GM21515 (cell line): ENCODE data around the gene ST3GAL3.

Source experiments
- ATAC-seq: cut with Tn5 transposase; IDR thresholded peaks from one replicate; pipeline ENCODE4 v1.9.1; 2021; ENCODE audit not compliant: unreplicated experiment

ST3GAL3 gene

DNA sequence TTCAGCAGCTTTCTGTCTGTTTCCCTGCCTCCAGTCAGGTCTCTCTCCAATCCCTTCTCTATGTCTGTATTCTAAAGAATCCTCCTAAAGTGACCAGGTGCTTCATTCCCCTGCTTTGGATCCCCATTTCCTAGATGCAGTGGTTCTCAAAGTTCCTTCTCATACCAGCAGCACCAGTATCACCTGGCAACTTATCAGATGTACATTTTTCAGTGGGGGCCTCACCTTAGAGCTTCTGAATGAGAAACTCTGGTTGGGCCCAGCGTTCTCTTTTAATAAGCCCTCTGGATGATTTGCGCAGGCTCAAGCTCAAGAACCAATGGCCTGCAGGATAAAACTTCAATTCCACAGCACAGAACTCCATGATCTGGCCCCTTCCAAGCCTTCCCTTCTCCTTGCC is 200.9 kb downstream of the ST3GAL3 start:
- no peak for ATAC-seq

DNA sequence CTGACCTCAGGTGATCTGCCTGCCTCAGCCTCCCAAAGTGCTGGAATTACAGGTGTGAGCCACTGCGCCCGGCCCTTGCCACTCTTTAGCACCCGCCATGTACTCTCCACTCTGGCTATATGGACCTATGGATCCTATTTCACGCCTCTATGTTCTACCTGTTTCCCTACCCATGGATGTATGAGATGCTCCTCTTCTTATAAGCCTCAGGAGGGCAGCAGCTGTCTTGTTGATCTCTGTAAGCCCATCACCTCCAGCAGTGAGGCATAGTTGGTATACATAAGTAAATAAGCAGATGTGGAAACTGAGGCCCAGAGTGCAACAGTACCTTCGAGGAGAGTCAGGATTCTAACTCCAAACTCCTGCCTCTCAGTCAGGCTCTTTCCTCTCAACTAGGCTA is 201.5 kb downstream of the ST3GAL3 start:
- ATAC-seq: no peak

DNA sequence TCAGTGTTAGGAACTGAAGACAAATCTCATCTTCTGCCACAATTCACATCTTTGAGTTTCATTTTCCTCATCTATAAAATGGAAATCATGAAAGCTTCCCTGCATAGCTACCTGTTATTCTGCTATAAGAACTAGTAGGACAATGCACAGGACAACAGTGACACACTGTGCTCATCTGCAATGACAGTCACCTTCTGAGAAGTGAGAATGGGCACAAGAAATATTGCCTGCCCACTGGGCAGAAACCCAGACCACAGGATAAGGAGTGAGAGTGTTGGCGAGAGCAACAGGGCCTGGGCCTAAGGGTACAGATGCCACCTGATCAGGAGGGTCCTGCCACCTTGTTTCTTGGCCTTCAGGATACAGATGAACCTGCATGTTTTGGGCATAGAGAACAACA is 203.0 kb downstream of the ST3GAL3 start:
- ATAC-seq: no peak

DNA sequence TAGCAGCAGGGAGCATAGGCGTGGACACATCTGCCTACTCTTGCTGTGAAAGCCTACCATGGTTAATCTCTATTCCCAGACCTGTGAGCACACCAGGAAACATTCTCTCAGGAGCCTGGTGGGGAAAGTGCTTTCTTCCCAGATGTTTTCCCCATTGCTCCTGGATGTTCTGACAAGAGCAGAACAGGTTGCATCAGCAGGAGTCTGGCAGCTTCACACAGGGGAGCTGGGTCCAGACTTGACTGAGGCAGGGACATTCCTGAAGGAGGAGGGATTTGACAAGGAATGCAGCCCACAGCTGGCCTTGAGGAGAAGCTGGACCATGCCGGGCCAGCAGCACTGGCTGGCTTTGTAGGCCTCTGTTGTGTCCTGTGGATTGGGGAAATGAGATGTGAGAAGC is 205.3 kb downstream of the ST3GAL3 start:
- ATAC-seq: no peak

DNA sequence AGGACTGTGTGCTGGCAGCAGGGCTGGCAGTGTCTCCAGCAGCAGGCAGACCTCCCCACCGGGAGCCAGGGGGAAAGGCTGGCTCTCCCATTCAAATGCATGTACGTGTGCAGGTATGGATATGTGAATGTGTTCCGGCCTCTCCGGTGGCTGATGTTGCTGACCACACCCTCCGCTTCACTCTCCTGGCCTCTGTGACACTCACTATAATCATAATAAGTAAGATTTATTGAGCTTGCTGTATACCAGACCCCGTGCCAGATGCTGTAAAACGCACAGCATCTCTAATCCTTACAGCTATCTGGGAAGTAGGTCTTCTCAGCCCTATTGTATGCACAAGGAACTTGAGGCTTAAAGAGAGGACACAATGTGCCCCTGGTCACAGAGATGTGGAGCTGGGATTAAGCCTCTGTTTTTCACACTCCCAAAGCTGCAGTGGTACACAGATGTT is 205.7 kb downstream of the ST3GAL3 start:
- ATAC-seq: no peak

DNA sequence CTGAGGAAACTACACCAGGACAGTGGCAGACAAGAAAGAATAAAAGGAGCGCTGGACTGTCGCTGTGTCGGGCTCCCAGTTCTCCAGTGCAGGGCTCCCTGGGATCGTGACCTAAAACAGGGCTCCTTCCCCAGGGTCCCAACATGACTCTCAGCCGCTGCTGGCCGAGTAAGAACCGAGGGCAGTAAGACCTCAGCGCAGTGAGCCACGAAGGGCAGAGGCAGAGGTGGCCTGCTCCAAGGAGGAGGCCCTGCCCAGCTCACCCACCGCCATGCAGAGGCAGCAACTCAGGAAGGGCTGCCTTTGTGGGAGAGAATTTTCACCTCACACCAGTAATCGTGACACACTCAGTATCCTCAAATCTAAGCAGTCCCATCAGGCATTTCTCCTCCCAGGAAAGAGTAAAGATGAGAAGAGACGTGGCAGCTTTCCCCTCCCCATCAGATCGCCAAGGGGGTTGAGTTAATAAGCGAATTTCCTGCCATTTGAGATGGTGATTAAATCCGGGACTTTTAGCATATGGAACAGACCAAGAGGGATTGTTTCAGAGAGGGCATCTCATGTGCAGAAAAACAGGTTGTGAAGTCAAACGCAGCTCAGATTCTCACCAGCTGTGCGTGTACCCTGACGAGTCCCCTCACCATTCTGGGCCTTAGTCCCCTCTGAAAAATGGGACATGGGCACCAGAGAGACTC is 206.5 kb downstream of the ST3GAL3 start:
- no peak for ATAC-seq

DNA sequence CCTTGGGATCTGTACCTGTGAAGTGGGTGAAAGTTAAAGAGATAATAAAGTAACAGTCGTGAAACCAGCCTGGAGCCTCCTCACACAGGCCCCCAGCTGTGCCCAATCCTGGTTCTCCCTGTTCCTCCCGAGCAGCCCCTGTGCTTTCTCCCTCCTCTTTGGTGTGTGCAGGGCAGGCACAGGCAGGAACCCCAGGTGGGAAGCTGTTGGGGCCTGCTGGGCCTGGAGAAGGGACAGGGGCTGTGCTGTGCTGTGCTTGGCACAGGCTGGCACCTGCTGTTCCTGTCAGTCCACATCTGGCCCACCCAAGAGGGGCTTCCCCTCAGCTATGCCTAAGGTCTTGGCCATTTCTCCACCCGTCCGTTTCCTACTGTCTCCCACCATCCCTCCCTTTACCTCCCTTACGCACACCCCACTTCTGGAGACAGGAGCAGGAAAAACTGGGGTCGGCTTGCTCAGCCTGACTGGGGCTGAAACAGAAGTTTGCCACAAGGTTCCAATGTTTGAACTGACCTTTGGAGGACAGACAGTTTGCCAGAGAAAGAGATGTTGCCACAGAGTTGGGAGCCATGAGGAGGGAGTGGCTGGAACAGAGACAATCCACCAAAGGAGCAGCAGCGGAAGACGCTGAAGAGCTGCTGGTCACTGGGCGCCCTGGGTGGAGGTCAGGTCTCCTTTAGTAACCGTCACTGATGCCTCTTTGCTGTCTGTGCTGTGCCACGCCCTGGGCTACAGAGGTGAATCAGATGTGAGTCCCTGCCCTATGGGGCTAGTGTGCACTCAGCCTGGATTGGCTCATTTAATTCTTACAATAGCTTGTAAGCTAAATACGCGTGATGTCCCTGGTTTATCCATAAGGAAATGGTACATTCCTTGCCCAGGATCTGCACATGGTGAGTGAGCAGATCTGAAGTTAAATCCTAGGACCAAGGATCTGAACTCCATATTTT is 207.5 kb downstream of the ST3GAL3 start:
- ATAC-seq: no peak

DNA sequence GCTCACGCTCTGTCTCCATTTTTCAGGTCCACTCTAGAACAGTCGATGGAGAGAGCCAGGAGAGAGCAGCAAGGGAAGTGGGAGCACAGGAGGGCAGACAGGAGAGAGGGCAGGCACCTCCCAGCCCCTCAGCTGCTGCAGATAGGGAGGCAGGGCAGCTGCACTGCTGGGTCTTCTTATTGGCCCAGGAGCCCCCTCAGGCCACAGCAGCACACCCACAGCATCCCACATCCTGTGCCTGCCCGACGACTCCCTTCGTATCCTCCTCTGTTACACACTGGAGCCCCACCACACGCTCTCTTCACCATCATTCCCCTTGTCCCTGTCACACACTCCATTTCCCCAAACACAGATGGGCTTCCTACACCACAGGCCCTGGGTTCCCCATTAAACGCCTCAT is 212.6 kb downstream of the ST3GAL3 start:
- no peak for ATAC-seq

DNA sequence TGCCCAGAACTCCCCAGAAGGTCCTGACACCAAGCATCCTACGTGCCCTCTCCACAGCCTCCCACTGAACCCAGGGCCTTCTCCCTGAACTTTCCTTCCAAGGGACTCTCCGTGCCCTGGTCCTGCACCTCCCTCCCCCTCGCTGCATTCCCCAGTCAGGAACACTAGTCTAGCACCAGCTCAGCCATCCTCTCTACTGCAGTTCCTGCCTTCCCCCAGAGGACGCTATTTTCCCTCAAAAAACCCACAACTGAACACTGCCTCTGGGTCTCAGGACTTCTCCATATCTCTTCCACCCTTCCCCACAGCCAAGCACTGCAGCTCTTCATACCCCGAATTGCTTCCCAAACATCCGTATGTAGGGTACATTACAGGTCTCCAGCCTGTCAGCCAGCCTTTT is 213.7 kb downstream of the ST3GAL3 start:
- no peak for ATAC-seq

DNA sequence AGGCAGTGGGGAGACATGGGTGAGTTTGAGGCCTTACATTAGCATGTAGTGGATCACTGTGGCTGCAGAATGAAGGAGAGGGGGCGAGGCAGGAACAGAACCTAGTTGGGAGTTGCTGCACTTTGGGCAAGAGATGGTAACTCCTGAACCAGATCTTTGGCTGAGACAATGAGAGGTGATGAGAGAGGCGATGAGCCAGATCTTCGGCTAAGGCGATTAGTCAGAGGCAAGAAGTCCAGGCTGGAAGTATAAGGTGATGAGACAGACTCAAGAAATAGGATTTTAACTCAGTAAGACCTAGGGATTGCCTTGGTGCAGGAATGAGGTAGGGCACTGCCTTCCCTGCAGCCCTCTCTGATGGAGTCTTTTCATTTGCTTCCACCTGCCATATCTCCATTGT is 217.2 kb downstream of the ST3GAL3 start:
- no peak for ATAC-seq

DNA sequence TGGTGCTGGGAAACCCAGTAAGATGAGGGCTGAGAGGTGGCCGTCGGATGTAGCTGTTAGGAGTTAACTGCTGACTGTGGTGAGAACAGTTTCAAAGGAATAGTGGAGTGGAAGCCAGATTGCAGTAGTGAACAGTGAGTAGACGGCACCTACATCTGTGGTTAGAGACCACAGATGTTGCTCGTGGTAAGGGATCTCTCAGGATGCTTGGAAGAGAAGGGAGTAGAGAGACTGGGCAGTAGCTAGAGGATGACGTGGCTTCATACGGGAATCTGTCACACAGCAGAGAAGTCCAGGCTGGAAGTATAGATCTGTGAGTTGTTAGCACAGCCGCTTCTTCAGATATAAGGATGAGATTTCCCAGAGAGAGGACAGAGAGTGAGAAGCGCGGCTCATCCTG is 218.5 kb downstream of the ST3GAL3 start:
- no peak for ATAC-seq

DNA sequence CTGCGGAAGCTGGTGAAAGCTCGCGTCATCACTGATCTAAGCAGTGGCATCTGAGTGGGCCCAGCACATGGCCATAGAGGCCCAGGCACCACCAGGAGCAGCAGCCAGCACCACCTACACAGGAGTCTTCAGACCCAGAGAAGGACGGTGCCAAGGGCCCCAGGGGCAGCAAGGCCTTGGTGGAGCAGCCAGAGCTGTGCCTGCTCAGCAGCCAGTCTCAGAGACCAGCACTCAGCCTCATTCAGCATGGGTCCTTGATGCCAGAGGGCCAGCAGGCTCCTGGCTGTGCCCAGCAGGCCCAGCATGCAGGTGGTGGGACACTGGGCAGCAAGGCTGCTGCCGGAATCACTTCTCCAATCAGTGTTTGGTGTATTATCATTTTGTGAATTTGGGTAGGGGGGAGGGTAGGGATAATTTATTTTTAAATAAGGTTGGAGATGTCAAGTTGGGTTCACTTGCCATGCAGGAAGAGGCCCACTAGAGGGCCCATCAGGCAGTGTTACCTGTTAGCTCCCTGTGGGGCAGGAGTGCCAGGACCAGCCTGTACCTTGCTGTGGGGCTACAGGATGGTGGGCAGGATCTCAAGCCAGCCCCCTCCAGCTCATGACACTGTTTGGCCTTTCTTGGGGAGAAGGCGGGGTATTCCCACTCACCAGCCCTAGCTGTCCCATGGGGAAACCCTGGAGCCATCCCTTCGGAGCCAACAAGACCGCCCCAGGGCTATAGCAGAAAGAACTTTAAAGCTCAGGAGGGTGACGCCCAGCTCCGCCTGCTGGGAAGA is 223.0 kb downstream of the ST3GAL3 start:
- ATAC-seq: no peak

DNA sequence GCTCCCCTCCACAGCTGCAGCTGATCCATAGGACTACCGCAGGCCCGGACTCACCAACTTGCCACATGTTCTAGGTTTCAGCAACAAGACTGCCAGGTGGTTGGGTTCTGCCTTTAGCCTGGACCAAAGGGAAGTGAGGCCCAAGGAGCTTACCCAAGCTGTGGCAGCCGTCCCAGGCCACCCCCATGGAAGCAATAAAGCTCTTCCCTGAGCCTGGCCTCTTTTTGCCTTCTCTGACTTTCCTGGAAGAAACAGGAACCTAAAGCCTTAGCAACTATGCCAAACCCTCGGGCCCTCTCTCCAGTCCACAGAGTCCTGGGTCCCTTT is 223.6 kb downstream of the ST3GAL3 start:
- ATAC-seq: no peak

DNA sequence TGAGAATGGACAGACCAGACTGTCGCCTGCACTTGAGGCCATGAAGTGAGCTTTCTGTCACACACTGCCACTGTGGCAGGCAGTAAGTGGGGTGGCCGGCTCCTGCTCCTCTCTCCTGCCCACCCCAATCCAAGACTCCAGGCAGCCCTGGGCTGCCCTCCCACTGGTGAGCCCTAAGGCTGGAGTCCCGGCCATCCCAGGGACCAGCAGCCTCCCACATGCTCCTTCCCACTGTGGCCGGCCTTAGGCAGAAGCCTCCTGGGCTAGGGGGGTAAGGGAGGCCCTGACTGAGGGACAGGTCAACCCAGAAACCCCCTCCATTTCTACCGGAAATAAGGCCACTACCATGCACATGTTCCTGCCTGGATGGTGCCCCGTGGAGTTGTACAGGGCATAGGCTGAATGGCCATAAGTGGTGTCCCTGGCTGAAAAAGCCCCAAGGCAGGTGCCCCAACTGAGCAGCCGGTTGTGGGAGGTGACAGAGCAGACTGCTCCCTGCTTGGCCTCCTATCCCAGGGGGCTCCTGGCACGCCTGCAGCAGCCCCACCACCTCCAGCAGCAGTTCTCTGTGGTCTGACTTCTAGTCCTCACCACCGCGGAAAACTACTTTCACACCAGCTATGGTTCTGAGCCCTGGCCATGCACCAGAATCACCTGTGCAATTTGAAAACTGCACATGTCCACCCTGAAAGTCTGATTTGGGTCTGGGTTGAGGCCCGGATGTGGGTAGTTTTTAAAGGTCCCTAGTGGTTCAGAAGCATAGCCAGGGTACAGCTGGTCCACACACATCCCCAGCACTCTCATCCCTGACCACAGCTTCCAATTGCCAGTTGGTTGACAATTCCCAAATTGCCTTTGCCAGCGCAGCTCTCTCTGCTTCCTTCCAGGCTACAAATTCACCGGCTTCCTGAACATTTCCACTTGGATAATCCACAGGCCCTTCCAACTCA is 224.7 kb downstream of the ST3GAL3 start:
- no peak for ATAC-seq

DNA sequence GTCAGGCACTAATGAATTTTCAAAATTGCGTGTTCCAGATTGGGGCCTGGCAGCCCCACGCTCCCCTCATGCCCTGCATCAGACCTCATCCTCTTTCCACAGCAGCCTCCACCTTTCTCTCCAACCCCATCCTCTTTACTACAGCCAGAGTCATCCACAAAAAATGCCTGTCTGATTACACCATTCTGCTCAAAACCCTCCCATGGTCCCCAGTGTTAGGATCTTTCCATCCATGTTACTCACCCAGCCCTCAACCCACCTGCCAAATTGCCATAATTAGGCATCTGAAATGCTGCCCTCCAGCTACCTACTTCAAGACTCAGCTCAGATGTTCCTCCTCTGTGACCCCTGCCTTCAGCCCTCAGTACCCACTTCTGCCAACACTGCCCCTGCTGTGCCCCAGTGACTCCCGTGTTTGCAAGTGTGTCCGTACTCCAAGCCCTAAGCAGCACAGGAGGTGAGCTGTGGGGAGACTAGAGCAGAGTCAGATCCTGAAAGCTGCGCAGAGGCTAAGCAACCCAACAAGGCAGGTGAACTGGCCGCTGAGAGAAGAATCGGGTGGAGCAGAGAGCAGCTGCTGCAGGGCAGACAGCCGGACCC is 225.6 kb downstream of the ST3GAL3 start:
- ATAC-seq: no peak

DNA sequence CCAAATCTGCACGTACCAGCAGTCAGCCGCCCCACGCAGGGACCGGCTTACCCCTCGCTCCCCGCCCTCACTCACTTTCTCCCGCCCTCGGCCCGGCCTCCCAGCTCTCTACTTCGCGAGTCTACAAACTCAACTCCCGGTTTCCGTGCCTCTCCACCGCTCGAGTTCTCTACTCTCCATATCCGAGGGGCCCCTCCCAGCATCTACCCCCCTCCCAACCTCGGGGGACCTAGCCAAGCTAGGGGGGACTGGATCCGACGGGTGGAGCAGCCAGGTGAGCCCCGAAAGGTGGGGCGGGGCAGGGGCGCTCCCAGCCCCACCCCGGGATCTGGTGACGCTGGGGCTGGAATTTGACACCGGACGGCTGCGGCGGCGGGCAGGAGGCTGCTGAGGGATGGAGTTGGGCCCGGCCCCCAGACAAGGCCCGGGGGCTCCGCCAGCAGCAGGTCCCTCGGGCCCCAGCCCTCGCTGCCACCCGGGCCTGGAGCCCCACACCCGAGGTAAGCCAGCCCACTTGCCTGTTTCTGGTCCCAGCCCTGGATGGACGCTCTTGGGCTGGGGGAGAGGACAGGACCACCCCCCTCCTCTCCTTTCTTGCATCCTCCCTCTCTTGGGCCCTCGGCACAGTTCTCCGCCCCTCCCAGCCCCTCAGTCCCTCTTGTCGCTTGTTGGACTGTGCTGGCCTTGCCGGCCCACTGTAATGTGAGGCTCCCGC is 226.2 kb downstream of the ST3GAL3 start, which contains the start of gene ARTN:
TSS of gene ARTN (plus strand) at position 416 of the 715 bp plus-strand sequence. CDS start 1,856 bp downstream, outside the sequence.
- ATAC-seq: no peak

DNA sequence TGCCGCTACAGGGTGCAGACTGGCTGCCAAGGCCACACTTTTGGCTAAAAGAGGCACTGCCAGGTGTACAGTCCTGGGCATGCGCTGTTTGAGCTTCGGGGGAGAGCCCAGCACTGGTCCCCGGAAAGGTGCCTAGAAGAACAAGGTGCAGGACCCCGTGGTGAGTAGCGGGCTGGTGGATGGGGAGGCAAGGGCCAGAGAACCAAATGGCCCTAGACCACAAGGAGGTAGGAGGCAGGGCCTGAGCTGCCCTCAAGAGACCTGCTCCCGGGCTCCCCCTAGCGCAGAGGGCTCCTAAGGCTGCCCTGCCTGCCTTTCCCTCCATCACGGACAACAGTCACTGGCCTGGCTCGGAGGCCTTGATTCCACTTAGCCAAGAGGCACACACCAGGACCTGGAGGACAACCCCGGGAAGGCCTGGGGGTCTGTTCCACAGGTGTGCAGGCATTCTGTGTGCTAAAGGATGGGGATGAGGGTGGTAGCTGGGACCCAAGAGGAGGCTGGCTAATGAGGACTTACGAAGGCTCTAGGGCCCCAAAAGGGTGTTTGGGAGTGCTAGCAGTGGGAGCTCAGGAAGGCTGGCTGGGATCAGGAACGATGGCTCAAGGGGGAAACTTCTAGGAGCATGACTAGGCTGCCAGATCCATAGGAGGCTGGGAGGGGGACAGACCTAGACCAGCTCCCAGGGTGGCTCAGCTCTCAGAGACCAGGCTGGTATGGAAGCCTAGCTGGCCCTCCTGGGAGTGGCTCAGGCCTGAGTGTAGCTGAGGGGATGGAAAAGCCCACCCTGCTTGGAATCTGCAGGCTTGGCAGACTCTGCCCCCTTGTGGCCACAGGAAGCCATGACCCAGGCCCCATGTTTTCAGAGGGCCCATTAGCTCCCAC is 227.0 kb downstream of the ST3GAL3 start:
- no peak for ATAC-seq

DNA sequence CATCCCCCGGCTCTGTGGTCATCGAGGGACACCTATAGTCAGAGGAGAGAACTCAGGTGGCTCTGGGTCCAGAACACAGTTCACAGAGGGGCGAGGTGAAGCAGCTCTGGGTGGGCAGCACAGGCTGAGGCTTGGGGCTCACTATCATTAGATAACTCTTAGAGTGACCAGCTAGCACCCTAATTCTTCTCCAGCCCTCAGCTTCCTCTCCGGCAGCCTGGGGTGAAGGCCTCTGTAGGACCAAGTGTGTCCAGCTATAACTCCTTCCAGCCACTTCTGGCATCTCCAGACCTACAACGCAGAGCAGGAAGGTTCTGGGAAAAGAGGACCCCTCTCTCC is 227.6 kb downstream of the ST3GAL3 start:
- no peak for ATAC-seq
